Fibroblast of skin of scalp (primary cell): Measurements from ENCODE around the gene ASB16.
A peak's percentile ranks its signal among the peaks of the same experiment; 100 is the strongest.
"Not testable (repeated sequence)": the region's sequence is repeated elsewhere in the genome, so short reads cannot be mapped to it uniquely, and the experiment has no call there.

Experiments used
- DNase-seq: peaks from one replicate; pipeline ENCODE4 v3.0.0-alpha.2; 2013

Gene ASB16

GRCh38 chr17:44149066-44149465 is 21.4 kb upstream of the ASB16 start:
- DNase-seq, result not testable (repeated sequence)

DNA sequence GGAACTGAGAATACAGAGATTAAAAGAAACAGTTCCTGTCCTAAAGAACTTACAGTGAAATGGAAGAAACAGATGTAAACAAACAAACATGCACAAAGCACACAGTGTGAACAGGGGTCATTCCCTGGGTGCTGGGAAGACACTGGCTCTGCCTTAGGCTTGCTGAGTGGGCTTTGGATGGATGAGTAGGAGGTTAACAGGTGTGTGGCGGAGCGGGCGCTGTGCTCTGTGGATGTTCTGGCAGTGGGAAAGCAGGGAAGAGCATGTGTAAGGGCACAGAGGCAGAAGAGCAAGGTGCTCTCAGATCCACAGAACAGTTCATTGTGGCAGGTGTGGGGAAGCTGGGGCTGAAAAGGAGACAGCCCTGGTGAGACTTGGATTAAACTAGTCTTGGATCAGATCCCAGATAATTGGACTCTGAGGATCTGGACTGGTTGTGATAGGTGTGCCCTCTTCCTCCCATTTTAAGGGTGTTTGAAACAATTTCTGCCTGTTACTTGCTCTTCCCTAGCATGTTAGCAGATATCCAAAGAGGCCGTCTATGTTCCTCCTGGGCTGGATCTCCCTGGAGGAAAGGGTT is 20.7 kb upstream of the ASB16 start:
- no peak for DNase-seq

DNA sequence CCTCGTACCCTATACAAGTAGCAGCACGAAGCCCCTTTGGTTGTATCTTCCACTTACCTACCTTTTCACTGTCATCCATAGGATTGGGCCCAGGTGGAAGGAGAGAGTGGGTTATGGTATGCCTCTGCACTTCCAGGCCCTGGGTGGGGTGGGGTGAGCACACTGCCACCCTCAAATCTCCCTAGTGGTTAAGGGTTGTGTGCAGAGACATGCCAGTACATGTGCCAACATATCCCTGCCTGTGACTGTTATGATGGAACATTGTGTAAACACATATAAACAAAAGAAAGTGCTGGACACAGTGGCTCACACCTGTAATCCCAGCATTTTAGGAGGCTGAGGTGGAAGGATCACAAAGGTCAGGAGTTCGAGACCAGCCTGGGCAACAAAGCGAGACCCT is 17.6 kb upstream of the ASB16 start:
- DNase-seq, result no peak

DNA sequence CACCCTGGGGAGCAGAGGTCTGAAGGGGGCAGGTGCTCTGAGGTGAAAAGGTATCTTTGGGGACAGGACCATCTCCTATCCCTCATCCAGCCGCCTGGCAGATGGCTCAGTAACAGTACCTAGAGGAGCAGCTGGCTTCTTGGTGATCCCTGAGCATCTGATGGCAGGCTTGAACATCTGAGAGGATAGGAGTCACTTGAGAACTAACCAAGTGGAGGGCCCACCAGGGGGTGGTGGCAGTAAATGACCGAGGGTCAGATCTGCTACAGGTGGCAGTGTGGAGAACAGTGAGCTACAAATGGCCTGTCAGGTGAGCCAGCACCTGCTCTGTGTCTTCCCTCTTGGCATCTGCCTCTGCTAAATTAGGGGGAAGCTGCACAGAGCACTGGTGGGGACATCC is 15.0 kb upstream of the ASB16 start:
- DNase-seq, result no peak

DNA sequence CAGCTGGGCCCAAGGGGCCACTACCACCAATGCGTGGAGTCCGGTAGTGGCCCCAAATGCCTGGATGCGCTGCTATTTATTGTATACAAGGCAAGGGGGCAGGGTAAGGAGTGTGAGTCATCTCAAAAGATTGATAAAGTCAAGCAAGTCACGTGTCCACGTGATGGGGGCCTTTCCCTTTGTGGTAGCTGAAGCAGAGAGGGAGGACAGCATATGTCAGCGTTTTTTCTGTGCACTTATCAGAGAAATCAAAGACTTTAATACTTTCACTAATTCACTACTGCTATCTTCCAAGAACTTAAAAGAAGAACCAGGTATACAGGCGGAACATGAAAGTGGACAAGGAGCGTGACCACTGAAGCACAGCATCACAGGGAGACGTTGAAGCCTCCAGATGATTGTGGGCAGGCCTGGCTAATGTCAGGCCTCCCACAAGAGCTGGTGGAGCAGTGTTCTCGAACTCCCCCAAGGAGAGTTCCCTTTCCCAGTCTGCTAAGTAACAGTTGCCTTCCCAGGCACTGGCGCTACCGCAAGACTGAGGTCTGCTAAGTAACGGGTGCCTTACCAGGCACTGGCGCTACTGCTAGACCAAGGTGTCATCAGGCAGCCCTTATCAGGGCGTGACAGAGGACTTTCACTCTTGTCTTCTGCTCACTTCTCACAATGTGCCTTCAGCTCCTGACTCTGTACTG is 10.8 kb upstream of the ASB16 start:
- no peak for DNase-seq

GRCh38 chr17:44164476-44164875 is 6.0 kb upstream of the ASB16 start:
- DNase-seq, result no peak

- DNase-seq, result no peak
These were observed 3.2 kb upstream of the ASB16 start for GRCh38 chr17:44167181-44167861.

DNA sequence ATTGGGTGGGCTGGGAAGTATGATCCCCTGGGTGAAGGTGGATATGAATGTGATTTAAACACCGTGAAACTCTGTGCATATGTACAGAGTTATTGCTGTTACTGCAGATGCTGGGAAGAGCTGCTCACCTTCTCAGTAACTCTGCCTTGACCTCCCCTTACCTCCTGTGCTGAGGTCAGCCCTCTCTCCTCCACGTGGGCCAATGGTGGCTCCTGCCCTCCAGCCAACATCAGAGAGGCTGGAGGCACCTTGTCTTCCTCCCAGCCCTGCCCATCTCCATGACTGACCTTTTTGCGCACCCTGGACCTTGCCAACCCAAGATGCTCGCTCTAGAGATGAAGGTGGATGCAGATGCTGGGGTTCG is 387 bp upstream of the ASB16 start:
- no peak for DNase-seq

DNA sequence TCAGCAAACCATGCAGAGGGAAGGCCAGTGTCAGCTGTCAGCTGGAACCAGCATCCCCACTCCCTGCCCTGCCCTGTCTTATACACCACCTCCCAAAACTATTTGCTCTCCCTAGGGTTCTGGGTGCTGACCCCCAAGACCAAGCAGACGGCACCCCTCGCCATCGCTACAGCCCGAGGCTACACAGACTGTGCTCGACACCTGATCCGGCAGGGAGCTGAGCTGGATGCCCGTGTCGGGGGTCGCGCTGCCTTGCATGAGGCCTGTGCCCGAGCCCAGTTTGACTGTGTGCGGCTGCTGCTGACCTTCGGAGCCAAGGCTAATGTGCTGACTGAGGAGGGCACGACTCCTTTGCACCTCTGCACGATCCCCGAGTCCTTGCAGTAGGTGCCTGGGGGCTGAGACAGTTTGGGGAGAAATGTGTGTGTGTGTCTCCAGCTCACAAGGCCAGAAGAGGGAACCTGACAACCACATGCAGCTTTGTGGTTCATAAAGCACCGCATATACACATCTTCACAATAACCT is 1.5 kb downstream of the ASB16 start:
- no peak for DNase-seq

GRCh38 chr17:44174427-44174826 is 3.9 kb downstream of the ASB16 start:
- no peak for DNase-seq

- no peak for DNase-seq
These were observed 5.8 kb downstream of the ASB16 start for GRCh38 chr17:44176257-44176656.

GRCh38 chr17:44176671-44177501 is 6.4 kb downstream of the ASB16 start:
- no peak for DNase-seq

DNA sequence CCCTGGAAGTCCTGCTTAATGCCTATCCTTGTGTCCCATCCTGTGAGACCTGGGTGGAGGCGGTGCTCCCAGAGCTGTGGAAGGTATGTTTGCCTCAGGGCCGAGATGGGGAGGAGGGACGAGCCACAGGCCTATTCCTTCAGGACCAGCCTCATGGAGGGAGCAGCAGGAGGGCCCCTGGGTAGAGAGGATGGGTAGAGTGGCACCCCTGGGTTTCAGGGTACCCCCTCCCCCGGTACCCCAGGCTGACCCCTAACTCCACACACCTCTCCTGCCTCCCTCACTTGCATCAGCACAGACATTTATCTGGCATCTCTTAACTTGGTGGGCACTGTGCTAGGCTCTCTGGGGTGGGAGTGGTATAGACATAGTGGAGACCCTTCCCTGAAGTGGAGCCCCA is 7.1 kb downstream of the ASB16 start:
- no peak for DNase-seq

DNA sequence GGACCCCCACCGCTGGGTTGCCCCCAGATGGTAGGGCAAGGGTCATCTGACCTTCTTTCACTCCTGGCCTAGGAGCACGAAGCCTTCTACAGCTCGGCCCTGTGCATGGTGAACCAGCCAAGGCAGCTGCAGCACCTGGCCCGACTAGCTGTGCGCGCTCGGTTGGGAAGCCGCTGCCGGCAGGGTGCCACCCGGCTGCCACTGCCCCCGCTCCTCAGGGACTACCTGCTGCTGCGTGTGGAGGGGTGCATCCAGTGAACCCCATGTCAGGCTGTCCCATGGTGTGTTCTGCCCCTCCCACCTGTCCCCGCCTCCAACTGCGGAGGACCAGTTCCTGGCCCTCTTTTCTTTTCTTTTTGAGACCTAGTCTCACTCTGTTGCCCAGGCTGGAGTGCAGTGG is 7.6 kb downstream of the ASB16 start:
- no peak for DNase-seq

GRCh38 chr17:44183024-44183423 is 12.5 kb downstream of the ASB16 start:
- DNase-seq, result no peak

GRCh38 chr17:44184212-44184810 is 13.8 kb downstream of the ASB16 start:
- no peak for DNase-seq

GRCh38 chr17:44186307-44187130 is 16.0 kb downstream of the ASB16 start, which contains the start of gene TMUB2:
TMUB2 (plus strand) TSS chr17:44186972; CDS start chr17:44187709, 737 bp downstream.
- DNase-seq, result peak; percentile 99

GRCh38 chr17:44187131-44187899 is 16.8 kb downstream of the ASB16 start:
- DNase-seq, result peak; percentile 16

- DNase-seq, result no peak
These were observed 18.3 kb downstream of the ASB16 start for GRCh38 chr17:44188576-44189403.

GRCh38 chr17:44190481-44190880 is 20.0 kb downstream of the ASB16 start:
- no peak for DNase-seq
